SHP77 (cell line): ENCODE data around the gene UHRF2.
A peak's percentile ranks its signal among the peaks of the same experiment; 100 is the strongest.
"Not testable (repeated sequence)": the region's sequence is repeated elsewhere in the genome, so short reads cannot be mapped to it uniquely, and the experiment has no call there.

Source experiments
- DNase-seq, 2 experiments: peaks; one replicate each; lab custom pipeline; 2025; lab: John Stamatoyannopoulos, UW

Gene UHRF2

GRCh38 chr9:6488395-6488794, 75.4 kb downstream of the UHRF2 start:
- no peak for DNase-seq

DNA sequence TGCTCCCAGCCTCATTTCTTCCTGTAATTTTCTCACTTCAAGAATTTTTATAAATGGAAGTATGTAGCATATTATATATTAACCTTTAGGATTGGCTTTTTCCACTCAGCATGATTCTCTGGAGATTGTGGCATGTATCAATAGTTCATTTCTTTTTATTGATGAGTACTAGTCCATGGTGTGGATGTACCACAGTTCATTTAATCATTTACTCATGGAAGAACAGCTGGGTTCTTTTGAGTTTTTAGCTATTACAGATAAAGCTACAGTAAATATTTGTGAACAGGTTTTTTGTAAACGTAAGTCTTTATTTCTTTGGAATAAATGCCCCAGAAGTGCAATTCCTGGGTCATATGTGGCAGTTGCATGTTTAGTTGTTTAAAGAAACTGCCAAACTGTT, 76.1 kb downstream of the UHRF2 start:
- DNase-seq: no peak

GRCh38 chr9:6490863-6491262, 77.9 kb downstream of the UHRF2 start:
- DNase-seq: no peak

DNA sequence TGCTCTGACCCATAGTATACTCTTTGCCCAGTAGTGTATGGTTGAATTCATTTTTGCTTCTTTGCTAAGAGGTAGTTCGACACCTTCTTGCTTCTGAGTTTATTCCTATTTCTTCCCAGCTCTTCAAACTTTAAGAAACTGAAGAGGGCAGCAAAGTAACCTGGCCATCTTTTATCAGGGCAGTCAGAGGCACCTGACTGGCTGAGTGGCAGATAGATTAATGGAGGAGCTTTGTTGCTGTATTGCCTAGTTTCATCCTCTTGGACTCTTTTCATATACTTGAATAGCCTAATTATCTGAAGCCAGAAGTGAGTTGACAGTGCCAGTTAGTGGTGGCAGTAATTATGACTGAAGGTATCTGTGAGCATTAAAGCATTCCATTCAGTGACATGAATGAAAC, 82.5 kb downstream of the UHRF2 start:
- no peak for DNase-seq

- DNase-seq: no peak
These were observed 86.0 kb downstream of the UHRF2 start for GRCh38 chr9:6498982-6499381.

DNA sequence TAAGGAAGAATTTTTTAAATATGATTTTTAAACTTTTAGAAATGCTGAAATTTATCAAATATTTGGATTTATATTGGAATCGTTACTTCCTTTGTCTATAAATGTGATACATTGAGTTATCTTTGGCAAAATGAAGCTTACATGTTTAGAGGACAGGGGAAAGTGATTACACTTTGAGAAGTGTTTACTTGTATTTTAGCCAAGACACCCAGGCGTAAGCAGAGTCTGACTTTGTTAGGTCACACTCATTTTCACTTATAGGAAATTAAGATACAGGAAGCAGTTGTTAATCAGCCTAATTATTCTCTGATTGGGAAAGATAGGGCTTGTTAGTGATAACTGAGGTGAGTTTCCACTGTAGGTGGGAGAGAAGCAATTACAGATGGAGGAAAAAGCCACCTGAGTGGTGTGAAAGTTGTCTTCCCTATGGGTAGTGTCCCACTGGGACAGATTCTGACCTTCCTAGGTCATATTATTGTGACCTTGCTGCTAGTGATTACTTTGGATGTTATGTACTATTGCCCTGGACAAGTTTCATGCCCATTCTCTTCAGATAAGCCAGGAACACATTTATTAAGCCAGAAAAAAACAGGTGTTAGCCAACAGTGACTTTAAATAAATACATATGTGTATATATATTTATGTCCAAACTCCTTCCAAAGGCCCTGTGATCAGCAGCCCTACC, 88.7 kb downstream of the UHRF2 start:
- no peak for DNase-seq

GRCh38 chr9:6502399-6502798, 89.4 kb downstream of the UHRF2 start:
- DNase-seq: no peak

GRCh38 chr9:6506571-6506970, 93.6 kb downstream of the UHRF2 start:
- DNase-seq: no peak

- DNase-seq: no peak
These were observed 99.2 kb downstream of the UHRF2 start for GRCh38 chr9:6512085-6512657.

DNA sequence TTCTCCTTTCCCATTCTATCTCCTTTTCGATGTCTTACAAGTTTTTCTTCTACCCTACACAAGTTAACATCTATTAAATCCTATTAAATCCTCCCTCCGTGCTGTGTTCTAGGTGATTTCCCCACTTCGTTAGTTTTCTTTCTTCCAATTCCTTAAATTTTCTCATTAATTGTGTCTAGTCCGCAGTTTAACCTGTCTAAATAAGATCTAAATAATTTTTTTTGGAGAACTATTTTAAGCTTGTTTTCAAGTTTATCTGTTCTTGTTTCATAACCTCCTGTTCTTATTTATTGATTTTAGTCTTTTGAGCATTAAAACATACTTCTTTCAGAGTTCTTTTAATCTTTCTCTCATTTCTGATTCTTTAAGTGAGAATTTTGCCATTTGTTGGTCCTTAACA, 109.3 kb downstream of the UHRF2 start:
- no peak for DNase-seq

DNA sequence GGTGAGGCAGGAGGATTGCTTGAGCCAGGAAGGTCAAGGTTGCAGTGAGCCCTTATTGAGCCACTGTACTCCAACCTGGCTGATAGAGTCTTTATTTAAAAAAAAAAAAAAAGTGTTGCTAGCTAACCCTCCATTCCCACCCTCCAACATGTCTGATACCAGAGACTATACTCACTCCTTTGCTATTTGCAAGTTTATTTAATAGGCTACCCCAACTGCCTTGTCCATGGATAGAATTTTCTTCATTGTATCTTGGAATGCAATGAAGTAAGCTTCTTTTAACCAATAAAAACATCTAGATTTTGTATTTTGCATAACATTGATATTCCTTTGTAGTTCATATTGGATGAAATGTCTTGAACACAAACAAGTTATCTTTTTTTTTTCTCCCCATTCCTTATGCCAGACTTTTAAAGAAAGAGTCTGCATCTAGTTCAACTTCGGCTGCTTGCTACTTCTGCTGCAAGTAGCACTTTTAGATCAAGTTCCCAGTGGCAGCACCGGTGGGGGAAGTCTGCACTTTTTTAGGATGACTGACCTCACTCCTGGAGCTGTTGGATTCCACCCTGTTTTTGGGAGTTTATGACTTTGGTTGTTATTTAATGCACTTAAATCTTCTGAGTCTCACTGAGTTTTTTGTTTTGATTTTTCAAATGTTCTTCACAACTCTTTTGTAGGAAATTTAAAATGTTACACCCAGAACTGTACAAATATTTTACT, 112.5 kb downstream of the UHRF2 start:
- no peak for DNase-seq

GRCh38 chr9:6535594-6535993, 122.6 kb downstream of the UHRF2 start:
- no peak for DNase-seq

- no peak for DNase-seq
These were observed 125.7 kb downstream of the UHRF2 start for GRCh38 chr9:6538666-6539071.

DNA sequence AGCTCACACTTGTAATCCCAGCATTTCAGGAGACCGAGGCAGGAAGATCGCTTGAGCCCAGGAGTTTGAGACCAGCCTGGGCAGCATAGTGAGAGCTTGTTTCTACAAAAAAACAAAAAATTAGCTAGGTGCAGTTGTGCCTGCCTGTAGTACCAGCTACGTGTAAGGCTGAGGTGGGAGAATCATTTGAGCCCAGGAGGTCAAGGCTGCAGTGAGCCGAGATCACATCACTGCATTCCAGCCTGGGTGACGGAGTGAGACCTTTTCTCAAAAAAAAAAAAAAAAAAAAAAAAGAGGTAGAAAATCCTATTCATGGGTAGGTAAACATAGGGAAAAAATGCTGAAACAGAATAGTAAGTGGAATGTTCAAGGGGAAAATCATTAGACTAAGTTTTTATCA, 129.6 kb downstream of the UHRF2 start:
- not testable (repeated sequence) for DNase-seq

DNA sequence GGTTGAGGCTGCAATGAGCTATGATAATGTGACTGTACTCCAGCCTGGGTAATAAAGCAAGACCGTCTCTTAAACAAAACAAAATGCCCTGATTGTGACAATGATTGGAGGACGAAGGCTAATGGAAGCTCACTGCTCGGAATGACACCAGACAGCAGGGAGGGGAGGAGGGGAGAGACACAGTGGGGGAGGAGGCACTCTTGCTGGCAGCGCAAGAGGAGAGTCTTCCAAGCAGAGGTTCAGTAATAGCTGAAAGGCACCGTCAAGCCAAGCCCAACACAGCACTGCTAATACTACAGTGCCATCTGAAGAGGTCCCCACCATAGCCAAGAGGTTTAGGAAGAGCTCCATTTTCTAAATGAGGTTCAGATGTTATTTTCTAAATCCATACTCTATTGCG, 130.2 kb downstream of the UHRF2 start:
- no peak for DNase-seq

DNA sequence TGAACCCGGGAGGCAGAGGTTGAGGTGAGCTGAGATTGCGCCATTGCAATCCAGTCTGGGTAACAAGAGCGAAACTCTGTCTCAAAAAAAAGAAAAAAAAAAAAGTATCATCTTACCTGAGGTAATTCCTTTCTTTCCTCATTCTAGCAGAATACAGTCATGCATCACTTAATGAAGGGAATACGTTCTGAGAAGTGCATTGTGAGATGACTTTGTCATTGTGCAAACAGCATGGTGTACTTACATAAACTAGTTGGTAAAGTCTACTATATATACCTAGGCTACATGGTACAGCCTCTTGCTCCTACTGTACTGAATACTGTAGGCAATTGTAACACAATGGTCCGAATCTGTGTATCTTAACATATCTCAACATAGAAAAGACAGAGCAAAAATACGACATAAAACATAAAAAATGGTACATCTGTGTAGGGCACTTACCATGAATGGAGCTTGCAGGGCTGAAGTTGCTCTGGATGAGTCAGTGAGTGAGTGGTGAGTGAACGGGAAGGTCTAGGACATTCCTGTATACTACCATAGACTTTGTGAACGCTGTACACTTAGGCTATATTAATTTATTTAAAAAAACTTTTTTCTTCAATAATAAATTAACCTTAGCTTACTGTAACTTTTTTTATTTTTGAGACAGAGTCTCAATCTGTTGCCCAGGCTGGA, 132.2 kb downstream of the UHRF2 start:
- DNase-seq: no peak

DNA sequence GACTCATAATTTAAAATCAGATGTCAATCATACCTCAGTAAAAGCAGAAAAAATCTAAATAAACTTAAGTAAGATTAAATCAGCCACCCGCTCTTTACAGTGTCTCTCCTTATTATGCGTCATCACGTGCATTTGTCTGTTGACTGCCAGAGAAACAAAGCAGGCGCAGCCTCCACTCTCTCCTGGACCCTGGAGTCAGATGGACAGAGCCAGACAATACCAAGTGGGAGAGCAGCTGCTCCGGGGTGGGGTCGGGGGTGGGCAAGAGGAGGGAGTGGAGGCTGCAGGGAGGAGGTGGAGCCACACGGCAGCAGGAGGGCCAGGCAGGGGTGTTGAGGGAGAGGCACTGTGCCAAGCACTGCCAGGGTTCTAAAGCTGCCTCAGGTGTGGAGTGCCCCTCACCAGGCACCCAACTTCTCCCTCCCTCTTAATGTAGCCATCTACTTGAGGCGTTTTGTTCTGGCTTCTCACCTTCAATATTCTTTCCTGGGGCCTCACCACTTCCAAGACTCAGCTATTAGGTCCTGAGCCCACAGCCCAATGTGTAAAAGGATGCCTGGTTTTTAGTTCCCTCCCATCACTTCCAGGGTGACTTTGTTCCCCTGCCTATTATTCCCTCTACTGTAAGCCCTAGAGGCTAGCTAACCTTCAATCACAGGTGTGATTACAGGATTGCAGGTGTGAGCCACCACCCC, 136.3 kb downstream of the UHRF2 start:
- DNase-seq: peak; percentile 43 to 69

GRCh38 chr9:6551136-6551535, 138.1 kb downstream of the UHRF2 start:
- no peak for DNase-seq

DNA sequence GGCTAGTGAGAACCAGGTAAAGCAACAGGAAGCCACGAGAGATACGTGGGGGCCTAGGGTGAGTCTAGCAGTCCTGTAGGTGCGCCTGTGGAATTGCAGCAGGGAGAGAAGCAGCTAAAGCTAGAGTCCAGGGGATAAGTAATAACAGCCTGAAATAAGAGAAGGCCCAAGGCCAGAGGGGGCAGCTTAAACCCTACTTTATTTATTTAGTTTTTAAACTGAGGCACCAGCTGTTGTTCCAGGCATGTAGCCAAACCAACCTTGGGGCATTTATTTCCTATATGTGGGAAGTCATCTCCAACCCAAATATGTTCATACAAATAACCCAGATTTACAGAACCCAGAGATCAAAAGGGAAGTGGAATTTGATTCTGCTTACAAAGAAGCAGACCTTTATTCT, 139.0 kb downstream of the UHRF2 start:
- peak in 1 of 2 experiments; percentile 52 for DNase-seq

- no peak for DNase-seq
These were observed 139.6 kb downstream of the UHRF2 start for GRCh38 chr9:6552498-6553121.

- DNase-seq: no peak
These were observed 140.9 kb downstream of the UHRF2 start for GRCh38 chr9:6553866-6554265.
